Esophagus (tissue), 2 donors: ENCODE results near the gene DDA1. TPM values are rescaled to one million over a fixed set of nuclear protein-coding genes. Genes with fewer than 3 reads are reported as not detected.

Experiments used
- H3K27ac ChIP-seq, 2 donors: one replicate each; pipeline ENCODE4 v1.5.1; 2013; ENCODE audit warnings: low read depth in 2 of 2, mild to moderate bottlenecking in 2 of 2, inconsistent platforms in 1 of 2, low read length in 1 of 2, moderate library complexity in 1 of 2
- H3K27me3 ChIP-seq, 2 donors: one replicate each; pipeline ENCODE4 v1.6.1; 2013; ENCODE audit warnings: low read length in 2 of 2, control low read depth in 1 of 2, mild to moderate bottlenecking in 1 of 2; ENCODE audit not compliant: insufficient read depth in 2 of 2, control insufficient read depth in 1 of 2
- H3K36me3 ChIP-seq, 2 donors: one replicate each; pipeline ENCODE4 v1.6.1; 2013; ENCODE audit warnings: low read length in 1 of 2; ENCODE audit not compliant: control insufficient read depth in 2 of 2, insufficient read depth in 2 of 2
- H3K4me1 ChIP-seq, 2 donors: one replicate each; pipeline ENCODE4 v1.6.1; 2013; ENCODE audit warnings: low read length in 1 of 2; ENCODE audit not compliant: control insufficient read depth in 2 of 2, insufficient read depth in 2 of 2
- H3K4me3 ChIP-seq, 2 donors: one replicate each; pipeline ENCODE4 v1.5.1; 2013; ENCODE audit warnings: low read length in 2 of 2, mild to moderate bottlenecking in 2 of 2, low read depth in 1 of 2, moderate library complexity in 1 of 2
- H3K9me3 ChIP-seq, 2 donors: one replicate each; pipeline ENCODE4 v1.6.1; 2013; ENCODE audit warnings: mild to moderate bottlenecking in 2 of 2, low read depth in 1 of 2, low read length in 1 of 2, moderate library complexity in 1 of 2; ENCODE audit not compliant: control insufficient read depth in 2 of 2, insufficient read depth in 1 of 2
- WGBS, 2 donors: extraction: QIAGEN DNeasy Blood & Tissue Kit; methylation state at CpG; one replicate each; pipeline ENCODE4 v1.1.7; 2013; 5-methylcytosine and 5-hydroxymethylcytosine counted together
- polyA plus RNA-seq, 2 donors: library from polyadenylated mRNA; stranded (reverse); fragments of 200-250 nt; gene quantifications; one replicate each; pipeline ENCODE4 v1.2.3, GENCODE V29; 2013
- donor health status: healthy with polysubstance abuse.
- donor health status: Bipolar disorder and iron deficiency.

The DDA1 gene
- polyA plus RNA-seq, 2 donors: 40.3 to 41.4 TPM

DNA sequence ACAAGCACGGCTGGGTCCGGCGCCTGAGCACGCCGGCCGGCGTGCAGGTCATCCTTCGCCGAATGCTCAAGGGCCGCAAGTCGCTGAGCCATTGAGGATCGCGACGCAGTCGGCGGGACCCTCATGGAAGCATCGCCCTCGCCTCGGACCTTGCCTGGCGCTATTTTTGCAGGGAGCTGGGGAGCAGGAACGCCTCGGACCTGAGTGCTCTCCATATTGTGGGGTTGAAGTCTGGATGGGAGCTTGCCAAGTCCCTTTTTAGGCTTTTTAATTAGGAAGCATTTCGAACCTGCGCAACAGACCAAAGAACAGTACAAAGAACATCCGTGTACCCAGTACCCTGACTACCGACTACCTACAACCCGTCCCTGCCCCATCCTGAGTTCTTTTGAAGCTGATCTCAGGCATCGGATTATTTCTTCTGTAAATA lies 3.1 kb upstream of the DDA1 start:
- peaks cover 4 to 17% of the 10 kb centered on the region in 2 donors for H3K4me1 ChIP-seq
- H3K27ac ChIP-seq: peak overlapping the region; percentile 95
- H3K36me3 ChIP-seq: no peaks in the 10 kb centered on the region
- 4 to 5% methylated on average over 28 of the region's 28 CpGs for WGBS, 2 donors
- H3K4me3 ChIP-seq: peak overlapping the region; percentile 71 to 80
- no peaks in the 10 kb centered on the region for H3K9me3 ChIP-seq
- H3K27me3 ChIP-seq: no peaks in the 10 kb centered on the region

DNA sequence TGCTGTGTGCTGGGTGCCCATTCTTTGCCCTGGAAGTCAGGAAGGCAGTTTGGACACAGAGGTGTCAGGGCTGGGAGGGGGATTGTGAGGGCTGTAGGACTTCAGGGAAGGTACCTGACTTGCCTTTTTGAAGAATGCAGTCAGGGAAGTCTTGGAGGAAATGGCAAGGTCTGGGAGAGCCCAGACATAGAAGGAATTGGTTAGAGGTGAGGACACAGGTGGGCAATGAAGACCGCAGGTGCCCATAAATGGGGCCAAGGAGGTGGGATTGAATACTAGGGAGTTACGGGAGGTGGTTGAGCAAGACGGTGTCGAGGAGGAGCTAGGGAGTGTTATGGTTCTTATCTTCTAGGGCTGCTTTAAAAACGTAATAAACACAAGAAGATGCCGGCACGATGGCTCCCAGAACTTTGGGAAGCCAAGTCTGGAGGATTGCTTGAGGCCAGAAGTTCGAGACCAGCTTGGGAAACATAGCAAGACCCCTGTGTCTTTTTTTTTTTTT lies 1.4 kb upstream of the DDA1 start:
- Histone ChIP-seq H3K4me3 (no peak overlapping the region), H3K27ac (no peak overlapping the region), H3K4me1 (peaks cover 5 to 17% of the 10 kb centered on the region in 2 donors), H3K9me3 (no peaks in the 10 kb centered on the region), H3K36me3 (peaks cover 0 to 4% of the 10 kb centered on the region in 2 donors), H3K27me3 (no peaks in the 10 kb centered on the region)
- WGBS, 2 donors: 91% methylated on average over 8 of the region's 8 CpGs

GRCh38 chr19:17309965-17310461 lies 650 bp downstream of the DDA1 start:
- WGBS, 2 donors: 6% methylated on average over 23 of the region's 23 CpGs
- peak overlapping the region; percentile 90 to 97 for H3K4me3 ChIP-seq
- H3K4me1 ChIP-seq: peaks cover 5 to 17% of the 10 kb centered on the region in 2 donors
- peak overlapping the region; percentile 66 to 79 for H3K27ac ChIP-seq
- H3K9me3 ChIP-seq: peaks cover 0 to 3% of the 10 kb centered on the region in 2 donors
- no peaks in the 10 kb centered on the region for H3K27me3 ChIP-seq
- peaks cover 10 to 15% of the 10 kb centered on the region in 2 donors for H3K36me3 ChIP-seq

DNA sequence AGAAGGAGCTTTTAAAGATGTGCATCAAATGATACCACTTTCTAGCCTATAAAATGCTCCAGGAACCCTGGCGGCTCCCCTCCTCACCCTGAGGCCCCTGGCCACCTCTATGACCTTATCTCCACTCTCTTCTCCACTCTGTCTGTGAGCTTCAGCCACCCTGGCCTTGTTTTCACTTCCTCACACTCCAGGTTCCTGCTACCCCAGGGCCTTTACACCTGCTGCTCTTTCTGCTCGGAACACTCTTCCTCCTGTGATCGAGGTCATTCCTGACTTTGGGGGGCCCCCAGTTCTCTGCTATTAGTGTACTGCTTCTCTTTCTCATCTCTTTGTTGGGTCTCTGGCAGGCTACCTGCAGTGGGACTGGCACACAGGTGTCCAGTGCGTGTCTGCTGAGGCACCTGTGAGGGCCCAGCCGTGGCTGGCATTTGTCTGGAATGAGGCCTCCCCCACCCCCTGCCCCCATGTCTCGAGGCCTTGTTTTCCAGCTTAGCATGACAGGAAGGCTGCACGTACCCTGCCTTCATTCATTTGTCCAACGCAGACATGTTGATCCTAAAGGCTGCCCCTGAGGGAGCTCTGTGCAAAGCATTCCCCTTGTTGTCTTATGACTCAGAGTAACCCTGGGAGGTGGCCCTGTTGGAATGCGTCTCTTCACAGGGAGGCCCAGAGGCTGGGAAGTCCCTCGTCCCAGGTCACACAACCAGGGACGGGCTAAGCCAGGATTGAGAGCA lies 2.3 kb downstream of the DDA1 start:
- H3K4me1 ChIP-seq: peaks cover 5 to 17% of the 10 kb centered on the region in 2 donors
- peak overlapping the region in 1 of 2 donors; percentile 22 for H3K27ac ChIP-seq
- peaks cover 0 to 6% of the 10 kb centered on the region in 2 donors for H3K9me3 ChIP-seq
- no peaks in the 10 kb centered on the region for H3K27me3 ChIP-seq
- no peak overlapping the region for H3K4me3 ChIP-seq
- peaks cover 14 to 24% of the 10 kb centered on the region in 2 donors for H3K36me3 ChIP-seq
- 55 to 67% methylated on average over 11 of the region's 11 CpGs for WGBS, 2 donors

GRCh38 chr19:17312189-17313113 lies 3.1 kb downstream of the DDA1 start:
- Histone ChIP-seq H3K9me3 (peaks cover 0 to 6% of the 10 kb centered on the region in 2 donors), H3K27ac (peak overlapping the region in 1 of 2 donors; percentile 18), H3K4me3 (no peak overlapping the region), H3K36me3 (peaks cover 14 to 24% of the 10 kb centered on the region in 2 donors), H3K4me1 (peaks cover 5 to 17% of the 10 kb centered on the region in 2 donors), H3K27me3 (no peaks in the 10 kb centered on the region)
- WGBS, 2 donors: 78 to 81% methylated on average over 20 of the region's 20 CpGs

DNA sequence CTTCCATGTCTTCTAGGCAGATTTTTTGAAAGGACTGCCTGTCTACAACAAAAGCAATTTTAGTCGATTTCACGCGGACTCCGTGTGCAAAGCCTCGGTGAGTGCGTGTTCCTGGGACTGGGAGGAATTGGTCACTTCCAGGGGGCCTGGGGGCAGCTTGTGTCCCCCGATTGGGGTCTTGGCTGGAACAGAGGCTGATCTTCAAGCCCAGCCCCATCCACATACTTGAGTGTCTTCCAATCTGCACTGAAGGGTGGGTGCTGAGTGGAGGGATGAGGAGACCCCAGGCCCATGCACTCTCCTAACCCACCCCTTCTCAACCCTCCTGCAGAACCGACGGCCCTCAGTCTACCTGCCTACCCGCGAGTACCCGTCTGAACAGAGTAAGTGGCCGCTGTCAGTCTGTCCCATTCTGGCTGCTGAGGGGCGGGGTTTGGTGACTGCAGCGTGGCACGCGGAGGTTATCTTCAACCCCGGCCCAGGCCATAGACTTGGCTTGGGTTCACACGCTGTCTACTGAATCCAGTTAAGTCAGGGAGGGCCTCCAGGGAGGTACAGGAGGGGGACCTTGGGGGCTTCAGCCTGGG lies 4.7 kb downstream of the DDA1 start:
- Histone ChIP-seq H3K36me3 (peaks cover 14 to 27% of the 10 kb centered on the region in 2 donors), H3K9me3 (peaks cover 0 to 6% of the 10 kb centered on the region in 2 donors), H3K27me3 (no peaks in the 10 kb centered on the region), H3K4me3 (no peak overlapping the region), H3K27ac (no peak overlapping the region), H3K4me1 (peaks cover 5 to 15% of the 10 kb centered on the region in 2 donors)
- 89 to 91% methylated on average over 19 of the region's 19 CpGs for WGBS, 2 donors

DNA sequence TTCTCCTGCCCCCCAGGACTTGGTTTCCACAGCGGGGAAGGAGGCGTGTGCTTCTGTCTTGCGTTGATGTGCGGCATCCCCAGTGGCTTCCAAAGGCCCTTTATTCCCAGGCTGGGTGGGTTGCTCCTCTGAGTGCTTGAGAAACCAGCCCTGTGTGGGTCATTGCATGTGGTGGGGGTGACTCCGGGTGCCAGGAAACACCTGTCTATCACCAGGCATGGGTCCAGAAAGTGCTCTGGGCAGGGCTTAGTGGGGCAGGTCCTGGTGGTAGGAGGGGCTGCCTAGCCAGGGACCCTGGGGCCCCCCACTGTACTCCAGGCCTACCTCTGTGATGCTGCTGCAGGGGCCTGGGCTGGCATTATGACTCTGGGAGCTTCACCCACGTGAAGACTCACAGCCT lies 9.6 kb downstream of the DDA1 start:
- no peaks in the 10 kb centered on the region for H3K4me1 ChIP-seq
- H3K27ac ChIP-seq: no peak overlapping the region
- no peak overlapping the region for H3K4me3 ChIP-seq
- WGBS, 2 donors: 72 to 74% methylated on average over 6 of the region's 6 CpGs
- H3K36me3 ChIP-seq: peaks cover 16 to 42% of the 10 kb centered on the region in 2 donors
- no peaks in the 10 kb centered on the region for H3K27me3 ChIP-seq
- H3K9me3 ChIP-seq: peaks cover 0 to 6% of the 10 kb centered on the region in 2 donors

- Histone ChIP-seq H3K9me3 (peaks cover 0 to 3% of the 10 kb centered on the region in 2 donors), H3K27ac (no peak overlapping the region), H3K4me1 (no peaks in the 10 kb centered on the region), H3K36me3 (peaks cover 10 to 36% of the 10 kb centered on the region in 2 donors), H3K4me3 (no peak overlapping the region), H3K27me3 (no peaks in the 10 kb centered on the region)
- WGBS, 2 donors: 90 to 93% methylated on average over 38 to 40 of the region's 40 CpGs
Observed at GRCh38 chr19:17319473-17320238, 10.3 kb downstream of the DDA1 start.
